Amygdala (tissue), 56 donors: Measurements from ENCODE around the gene STX8.
"Not testable (repeated sequence)": the region's sequence is repeated elsewhere in the genome, so short reads cannot be mapped to it uniquely, and the experiment has no call there.

Experiments
- DNase-seq, 56 donors: peaks; one replicate each; lab custom pipeline; 2025; lab: John Stamatoyannopoulos, UW

Gene STX8

DNA sequence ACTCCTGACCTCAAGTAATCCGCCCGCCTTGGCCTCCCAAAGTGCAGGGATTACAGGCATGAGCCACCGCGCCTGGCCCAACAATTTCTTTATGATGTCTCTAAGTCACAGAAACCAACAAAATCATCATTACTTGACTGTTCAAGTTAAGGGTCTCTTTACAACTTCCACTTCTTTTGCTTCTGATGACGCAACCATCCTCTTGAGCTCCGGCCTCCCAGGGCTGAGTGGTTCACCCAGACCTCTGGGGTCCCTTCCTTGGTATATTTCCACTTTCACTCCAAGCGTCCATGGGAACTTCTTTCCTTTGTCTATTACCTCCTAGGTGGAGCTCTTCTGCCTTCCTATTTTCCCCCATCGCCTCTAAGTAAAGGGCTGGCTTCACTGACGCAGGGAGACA lies 300.6 kb downstream of the STX8 start:
- DNase-seq = no peak

- DNase-seq = peak in 6 of 56 donors; percentile 3 to 20 (median 5)
Observed at GRCh38 chr17:9273428-9274391, 301.9 kb downstream of the STX8 start.

GRCh38 chr17:9272501-9273200 lies 303.0 kb downstream of the STX8 start:
- DNase-seq = peak in 2 of 56 donors; percentile 36 to 39

GRCh38 chr17:9271989-9272388 lies 303.6 kb downstream of the STX8 start:
- peak in 52 of 56 donors; percentile 7 to 89 (median 61) for DNase-seq

GRCh38 chr17:9270921-9271320 lies 304.7 kb downstream of the STX8 start:
- no peak for DNase-seq

GRCh38 chr17:9269350-9270035 lies 306.1 kb downstream of the STX8 start:
- peak in 2 of 56 donors; percentile 3 to 7 for DNase-seq

DNA sequence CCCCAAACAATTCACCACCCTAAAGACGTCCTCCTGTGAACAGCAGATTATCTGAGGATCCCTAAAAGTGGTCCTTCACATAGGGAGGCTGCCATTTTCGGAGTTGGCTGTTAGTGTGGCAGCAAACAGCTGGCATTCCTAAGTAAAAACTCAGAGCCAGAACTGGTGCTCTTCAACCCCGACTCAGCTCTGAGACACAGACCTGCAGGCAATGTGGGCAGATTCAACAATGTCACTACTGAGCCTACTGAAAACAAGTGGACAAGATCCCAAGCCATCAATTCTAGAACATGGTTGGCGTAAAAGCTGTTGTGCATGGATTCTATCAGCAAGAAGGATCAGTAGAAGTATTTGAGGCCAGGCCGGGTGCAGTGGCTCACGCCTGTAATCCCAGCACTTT lies 307.1 kb downstream of the STX8 start:
- no peak for DNase-seq

- no peak for DNase-seq
Observed at GRCh38 chr17:9266697-9267117, 308.9 kb downstream of the STX8 start.

GRCh38 chr17:9266031-9266680 lies 309.5 kb downstream of the STX8 start:
- DNase-seq = no peak

GRCh38 chr17:9261081-9262012 lies 314.3 kb downstream of the STX8 start:
- DNase-seq = no peak

DNA sequence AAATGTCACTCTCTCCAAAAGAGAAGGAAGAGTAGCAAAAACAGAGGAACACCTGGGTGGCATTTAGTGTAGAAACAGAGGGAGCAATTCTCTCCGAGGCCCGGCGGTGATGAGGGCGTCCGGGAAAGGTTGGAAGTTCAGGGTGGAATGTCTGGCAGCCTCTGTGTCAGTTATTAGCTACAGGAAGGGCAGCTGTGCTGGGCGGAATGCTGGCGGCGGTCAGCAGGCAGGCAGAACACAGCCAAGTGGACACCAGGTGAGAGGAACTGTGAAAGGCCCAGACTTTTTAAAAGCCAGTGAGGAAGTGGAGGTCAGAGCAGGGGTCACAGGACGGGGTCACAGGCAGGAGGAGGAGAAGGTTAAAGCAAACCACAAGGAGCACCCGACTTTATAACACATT lies 316.2 kb downstream of the STX8 start:
- no peak for DNase-seq

DNA sequence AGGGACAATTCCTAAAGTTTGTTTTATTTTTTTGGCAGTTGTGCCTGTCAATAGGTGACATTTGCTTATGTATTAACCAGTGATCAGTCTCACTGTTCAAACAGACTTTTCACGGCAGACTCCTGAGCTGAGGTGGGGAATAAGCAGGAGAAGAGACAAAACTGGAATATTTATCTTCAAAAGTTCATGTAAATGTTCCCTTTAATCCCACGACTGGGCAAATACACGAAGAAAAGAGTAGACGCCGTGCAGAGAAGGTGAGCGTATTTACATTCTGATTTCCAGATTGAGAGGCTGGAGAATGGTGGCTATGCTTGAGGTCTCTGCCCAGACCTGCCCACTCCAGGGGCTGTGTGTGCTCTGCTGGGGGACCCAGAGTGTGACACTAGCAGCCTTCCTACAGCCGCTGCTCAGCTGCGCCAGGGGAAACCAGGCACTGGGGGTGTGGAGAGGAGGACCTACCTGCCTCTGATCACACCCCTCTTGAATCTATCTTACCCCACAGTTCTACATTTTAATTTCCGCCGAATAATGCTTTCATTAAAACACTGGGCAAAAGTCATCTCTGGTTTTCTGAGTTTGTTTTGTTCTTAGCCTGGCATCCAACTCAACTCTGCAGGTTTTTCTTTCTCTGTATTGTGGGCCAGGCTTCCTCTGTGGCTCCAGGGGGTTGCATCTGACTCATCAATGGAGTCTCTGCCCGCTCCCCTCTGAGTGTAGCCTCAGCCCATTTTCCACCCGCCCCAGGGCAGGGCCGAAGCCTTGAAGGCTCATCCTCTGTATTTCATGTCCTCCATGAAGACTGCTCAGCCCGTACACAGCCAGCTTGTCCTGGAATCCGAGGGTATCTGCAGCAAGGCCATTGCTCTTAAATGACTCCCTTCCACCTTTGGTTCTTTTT lies 317.3 kb downstream of the STX8 start:
- no peak for DNase-seq

DNA sequence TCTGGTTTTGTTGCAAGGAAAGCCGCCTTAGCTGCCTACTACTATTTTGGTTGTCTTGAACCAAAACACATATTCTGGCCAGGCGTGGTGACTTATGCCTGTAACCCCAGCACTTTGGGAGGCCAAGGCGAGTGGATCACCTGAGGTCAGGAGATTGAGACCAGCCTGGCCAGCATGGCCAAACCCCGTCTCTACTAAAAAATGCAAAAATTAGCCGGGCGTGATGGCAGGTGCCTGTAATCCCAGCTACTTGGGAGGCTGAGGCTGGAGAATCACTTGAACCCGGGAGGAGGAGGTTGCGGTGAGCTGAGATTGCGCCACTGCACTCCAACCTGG lies 318.0 kb downstream of the STX8 start:
- DNase-seq = not testable (repeated sequence)

GRCh38 chr17:9256751-9257629 lies 318.6 kb downstream of the STX8 start:
- no peak for DNase-seq

DNA sequence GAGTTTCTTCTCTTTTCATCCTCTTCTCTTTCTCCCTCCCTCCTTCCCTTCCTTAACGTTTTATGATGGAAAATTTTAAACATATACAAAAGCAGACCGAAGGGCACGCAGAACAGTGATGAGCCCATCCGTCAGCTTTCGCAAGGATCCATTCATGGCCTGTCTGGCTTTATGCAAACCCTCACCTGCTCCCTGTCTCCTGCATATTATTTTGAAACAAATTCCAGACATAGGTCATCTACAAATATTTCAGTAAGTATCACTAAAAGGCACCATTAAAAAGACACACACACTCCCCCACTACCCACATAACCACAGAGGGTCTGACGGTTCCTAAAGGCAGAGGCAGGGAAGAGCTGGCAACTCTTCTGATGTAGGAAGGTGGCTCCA lies 319.3 kb downstream of the STX8 start:
- no peak for DNase-seq

DNA sequence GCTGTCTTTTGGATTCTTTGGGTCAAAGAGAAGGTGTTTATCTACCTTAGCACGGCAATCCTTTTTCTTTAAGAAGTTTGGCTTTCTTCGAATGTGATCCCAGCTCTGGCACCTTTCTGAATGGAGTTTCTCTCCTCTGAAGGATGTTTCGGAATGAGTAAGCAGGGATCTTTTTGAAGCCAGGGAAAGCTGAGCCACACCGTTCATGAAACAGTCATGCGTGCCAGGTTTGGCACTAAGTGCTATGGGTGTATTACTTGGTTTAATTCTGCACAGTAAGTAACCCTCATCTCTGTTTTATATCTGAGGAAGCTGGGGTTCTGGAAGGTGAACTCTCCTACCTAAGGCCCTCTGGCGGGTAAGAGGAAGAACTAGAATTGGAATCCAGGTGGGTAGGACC lies 319.8 kb downstream of the STX8 start:
- DNase-seq = no peak

GRCh38 chr17:9254841-9255240 lies 320.8 kb downstream of the STX8 start:
- DNase-seq = no peak
